H1 (cell line): ENCODE measurements around the gene BPIFB2. TPM values are rescaled to one million over a fixed set of nuclear protein-coding genes. Genes with fewer than 3 reads are reported as not detected.

Source experiments
- BCL11A ChIP-seq, 2 experiments: IDR thresholded peaks; one replicate each; pipeline ENCODE4 v1.6.1; 2011; ENCODE audit warnings: low read depth in 2 of 2, low read length in 2 of 2, mild to moderate bottlenecking in 2 of 2
- CHD7 ChIP-seq: fragments of 300-600 bp; sonication (generic); IDR thresholded peaks from 2 replicates; pipeline ENCODE4 v1.7.1; 2012; ENCODE audit warnings: low read length, moderate library complexity, mild to moderate bottlenecking, inconsistent platforms; ENCODE audit not compliant: insufficient replicate concordance
- GABPA ChIP-seq: IDR thresholded peaks from 2 replicates; pipeline ENCODE4 v1.6.1; 2011; ENCODE audit warnings: mild to moderate bottlenecking, low read length, moderate library complexity, borderline replicate concordance; ENCODE audit not compliant: insufficient read depth
- KDM1A ChIP-seq: fragments of 200-600, 300-600 bp; sonication (generic); IDR thresholded peaks from 2 replicates; pipeline ENCODE4 v1.7.1; 2016; ENCODE audit warnings: mild to moderate bottlenecking, low read length, borderline replicate concordance
- NANOG ChIP-seq: IDR thresholded peaks from 2 replicates; pipeline ENCODE4 v1.6.1; 2011; ENCODE audit warnings: low read length, low read depth, mild to moderate bottlenecking, inconsistent platforms; ENCODE audit not compliant: insufficient read depth, poor library complexity, severe bottlenecking
- RNF2 ChIP-seq: fragments of 200-900, 300-1000 bp; sonication (generic); IDR thresholded peaks from 2 replicates; pipeline ENCODE4 v1.7.1; 2016; ENCODE audit warnings: borderline replicate concordance, low read depth, mild to moderate bottlenecking, antibody characterized with exemption, low read length; ENCODE audit not compliant: poor library complexity, severe bottlenecking; ENCODE audit errors: missing control alignments
- SIRT6 ChIP-seq: IDR thresholded peaks from one replicate; pipeline ENCODE4 v1.7.1; 2012; ENCODE audit warnings: low read length, inconsistent platforms
- TAF1 ChIP-seq: IDR thresholded peaks from 2 replicates; pipeline ENCODE4 v1.6.1; 2011; ENCODE audit warnings: mild to moderate bottlenecking, low read depth, low read length
- polyA plus RNA-seq, 7 experiments: library from polyadenylated mRNA; depleted of rRNA in 3 of 7; stranded (reverse) in 5 of 7; unstranded in 2 of 7; fragments of >200 nt in 5 of 7; fragments of 200-250 nt in 2 of 7; gene quantifications; 1 replicate in 5 of 7; 2 replicates in 1 of 7; 4 replicates in 1 of 7; pipeline versions ENCODE4 v1.2.1 to v1.2.3, GENCODE V29; 2011 to 2013; ENCODE audit warnings: missing spikeins in 2 of 7, mixed read lengths in 2 of 7
- total RNA-seq: library from RNA; stranded (reverse); fragmentation: NEBNext Ultra II Directional; extraction: Animal tissue kit (Norgen Biotek cat#: 25700); gene quantifications from 2 replicates; pipeline ENCODE4 v1.2.1, GENCODE V29; 2021

Gene BPIFB2
- total and polyA plus RNA-seq, 2 of the 8 experiments (the other 6 are each of a cell fraction or from before 2014, with no cell fraction given), result not detected

- no peak for TF ChIP-seq CHD7
- no peak for TF ChIP-seq NANOG
- TF ChIP-seq BCL11A (IDR thresholded peaks at IDR 0.05; ENCODE audit: low read depth in 2 of 2, low read length in 2 of 2), result no peak
- TF ChIP-seq SIRT6, result no peak
- TF ChIP-seq GABPA, result no peak
- TF ChIP-seq TAF1, result no peak
- no peak for TF ChIP-seq RNF2
- no peak for TF ChIP-seq KDM1A
Measured at GRCh38 chr20:33043731-33044181, 36.3 kb downstream of the BPIFB2 start (continued).
